Large intestine (tissue), 12 donors: Measurements from ENCODE around the gene ZBTB32. TPM values are rescaled to one million over a fixed set of nuclear protein-coding genes. Genes with fewer than 3 reads are reported as not detected.
"Not testable (repeated sequence)": the region's sequence is repeated elsewhere in the genome, so short reads cannot be mapped to it uniquely, and the experiment has no call there.

Experiments
- DNase-seq, 2 donors: peaks; one replicate each; pipeline versions ENCODE4 v3.0.0 to v3.0.0-alpha.2; 2013
- H3K27ac ChIP-seq: one replicate; pipeline ENCODE4 v1.5.1; 2013; ENCODE audit warnings: low read length
- H3K27me3 ChIP-seq: 2 replicates; pipeline ENCODE4 v1.6.1; 2013; ENCODE audit warnings: low read length; ENCODE audit not compliant: control insufficient read depth, insufficient read depth
- H3K36me3 ChIP-seq: 2 replicates; pipeline ENCODE4 v1.6.1; 2013; ENCODE audit warnings: low read length; ENCODE audit not compliant: control insufficient read depth, insufficient read depth
- H3K4me1 ChIP-seq: one replicate; pipeline ENCODE4 v1.6.1; 2013; ENCODE audit warnings: low read length; ENCODE audit not compliant: control insufficient read depth, insufficient read depth
- H3K4me3 ChIP-seq: one replicate; pipeline ENCODE4 v1.5.1; 2013; ENCODE audit warnings: low read length
- H3K9me3 ChIP-seq: one replicate; pipeline ENCODE4 v1.6.1; 2013; ENCODE audit warnings: mild to moderate bottlenecking, low read depth, low read length, moderate library complexity; ENCODE audit not compliant: control insufficient read depth
- WGBS: methylation state at CpG from one replicate; pipeline ENCODE4 v1.1.5; 2013; ENCODE audit warnings: low lambda C conversion rate; ENCODE audit not compliant: insufficient coverage; 5-methylcytosine and 5-hydroxymethylcytosine counted together
- long read RNA-seq, 11 donors: transcript quantifications; one replicate each; lab custom pipeline, GENCODE V29; 2026
- polyA plus RNA-seq: library from polyadenylated mRNA; unstranded; fragments of 120-200 nt; gene quantifications from one replicate; pipeline ENCODE4 v1.2.1, GENCODE V29; 2013

The ZBTB32 gene
- 0.51 TPM for polyA plus RNA-seq
- long read RNA-seq, donor 1 = 0 reads
- long read RNA-seq, donor 2 = 0 reads
- long read RNA-seq, donor 3 = 0 reads
- long read RNA-seq, donor 4 = 0 reads
- long read RNA-seq, donor 5 = 0 reads
- long read RNA-seq, donor 6 = 0 reads
- long read RNA-seq, donor 7 = 0 reads
- long read RNA-seq, donor 8 = 0 reads
- long read RNA-seq, donor 9 = 0 reads
- long read RNA-seq, donor 10 = 0 reads
- long read RNA-seq, donor 11 = 0 reads

- DNase-seq = peak in 1 of 2 donors; percentile 25
- H3K9me3 ChIP-seq = peaks cover 3% of the 10 kb centered on the region
- no peak within 1 kb of the TSS for H3K4me3 ChIP-seq
- H3K27me3 ChIP-seq = peaks cover 10% of the 10 kb centered on the region
- no peak within 1 kb of the TSS for H3K27ac ChIP-seq
- H3K4me1 ChIP-seq = peaks cover 3% of the 10 kb centered on the region
- whole genome bisulfite sequencing = no CpG with 5 or more reads among the region's 24 CpGs
- H3K36me3 ChIP-seq = no peaks in the 10 kb centered on the region
Measured at GRCh38 chr19:35704218-35704617, at the start of gene ZBTB32. ZBTB32 (plus strand) TSS chr19:35704558; CDS start chr19:35714627, 10,069 bp downstream.

GRCh38 chr19:35654828-35655227, 49.5 kb upstream of the ZBTB32 start:
- H3K4me3 ChIP-seq, DNase-seq, H3K27me3 ChIP-seq, H3K27ac ChIP-seq, H3K4me1 ChIP-seq, H3K9me3 ChIP-seq: not testable (repeated sequence)
- peaks cover 56% of the 10 kb centered on the region for H3K36me3 ChIP-seq
- WGBS = 100% methylated on average over 1 of the region's 6 CpGs

- Histone ChIP-seq H3K36me3 (peaks cover 57% of the 10 kb centered on the region), H3K27ac (no peak overlapping the region), H3K4me3 (no peak overlapping the region), H3K4me1 (no peaks in the 10 kb centered on the region), H3K27me3 (no peaks in the 10 kb centered on the region), H3K9me3 (no peaks in the 10 kb centered on the region)
- 96% methylated on average over 4 of the region's 4 CpGs for WGBS
- DNase-seq = no peak
Measured at GRCh38 chr19:35655600-35655999, 48.8 kb upstream of the ZBTB32 start.

- no peaks in the 10 kb centered on the region for H3K4me1 ChIP-seq
- no peak overlapping the region for H3K4me3 ChIP-seq
- no peak for DNase-seq
- no CpG with 5 or more reads among the region's 6 CpGs for WGBS
- no peaks in the 10 kb centered on the region for H3K27me3 ChIP-seq
- peaks cover 47% of the 10 kb centered on the region for H3K36me3 ChIP-seq
- H3K27ac ChIP-seq = no peak overlapping the region
- no peaks in the 10 kb centered on the region for H3K9me3 ChIP-seq
Measured at GRCh38 chr19:35656700-35657099, 47.7 kb upstream of the ZBTB32 start.

GRCh38 chr19:35657904-35658700, 46.3 kb upstream of the ZBTB32 start:
- no peaks in the 10 kb centered on the region for H3K9me3 ChIP-seq
- H3K36me3 ChIP-seq = peaks cover 42% of the 10 kb centered on the region
- H3K27me3 ChIP-seq = no peaks in the 10 kb centered on the region
- no peaks in the 10 kb centered on the region for H3K4me1 ChIP-seq
- no CpG with 5 or more reads among the region's 15 CpGs for whole genome bisulfite sequencing
- H3K27ac ChIP-seq = no peak overlapping the region
- no peak overlapping the region for H3K4me3 ChIP-seq
- DNase-seq = no peak

- no peak for DNase-seq
- no peaks in the 10 kb centered on the region for H3K27me3 ChIP-seq
- no peaks in the 10 kb centered on the region for H3K4me1 ChIP-seq
- H3K36me3 ChIP-seq = peaks cover 23% of the 10 kb centered on the region
- H3K4me3 ChIP-seq = no peak overlapping the region
- no peak overlapping the region for H3K27ac ChIP-seq
- no CpG with 5 or more reads among the region's 6 CpGs for WGBS
- H3K9me3 ChIP-seq = no peaks in the 10 kb centered on the region
Measured at GRCh38 chr19:35661995-35662340, 42.4 kb upstream of the ZBTB32 start.

- no peak for DNase-seq
- H3K4me3 ChIP-seq = no peak overlapping the region
- no peaks in the 10 kb centered on the region for H3K4me1 ChIP-seq
- no peaks in the 10 kb centered on the region for H3K27me3 ChIP-seq
- WGBS = 100% methylated on average over 1 of the region's 3 CpGs
- no peak overlapping the region for H3K27ac ChIP-seq
- H3K36me3 ChIP-seq = peaks cover 7% of the 10 kb centered on the region
- H3K9me3 ChIP-seq = no peaks in the 10 kb centered on the region
Measured at GRCh38 chr19:35663981-35664380, 40.4 kb upstream of the ZBTB32 start.

GRCh38 chr19:35665157-35665556, 39.2 kb upstream of the ZBTB32 start:
- Histone ChIP-seq H3K4me1 (peaks cover 4% of the 10 kb centered on the region), H3K9me3 (no peaks in the 10 kb centered on the region), H3K27me3 (no peaks in the 10 kb centered on the region), H3K27ac (no peak overlapping the region), H3K36me3 (peaks cover 4% of the 10 kb centered on the region), H3K4me3 (no peak overlapping the region)
- WGBS = 100% methylated on average over 3 of the region's 24 CpGs
- no peak for DNase-seq

- H3K36me3 ChIP-seq = peaks cover 4% of the 10 kb centered on the region
- H3K9me3 ChIP-seq = no peaks in the 10 kb centered on the region
- no peaks in the 10 kb centered on the region for H3K27me3 ChIP-seq
- WGBS = no CpG with 5 or more reads among the region's 7 CpGs
- peaks cover 4% of the 10 kb centered on the region for H3K4me1 ChIP-seq
- no peak overlapping the region for H3K27ac ChIP-seq
- DNase-seq = no peak
- H3K4me3 ChIP-seq = no peak overlapping the region
Measured at GRCh38 chr19:35665604-35666003, 38.8 kb upstream of the ZBTB32 start.

- Histone ChIP-seq H3K36me3 (peaks cover 4% of the 10 kb centered on the region), H3K9me3 (no peaks in the 10 kb centered on the region), H3K4me3 (no peak within 1 kb of the TSS), H3K4me1 (peaks cover 4% of the 10 kb centered on the region), H3K27ac (no peak within 1 kb of the TSS), H3K27me3 (no peaks in the 10 kb centered on the region)
- no CpG with 5 or more reads among the region's 16 CpGs for WGBS
- DNase-seq = no peak
Measured at GRCh38 chr19:35666251-35666913, 38.0 kb upstream of the ZBTB32 start, which contains the start of gene UPK1A. UPK1A (plus strand) TSS chr19:35666517; CDS start chr19:35666813, 296 bp downstream.
